HG03378 (cell line): ENCODE results near the gene RIC8A.
"Not testable (repeated sequence)": the region's sequence is repeated elsewhere in the genome, so short reads cannot be mapped to it uniquely, and the experiment has no call there.

Experiments
- ATAC-seq: cut with Tn5 transposase; IDR thresholded peaks from one replicate; pipeline ENCODE4 v1.9.1; 2021; ENCODE audit warnings: mild to moderate bottlenecking, moderate library complexity; ENCODE audit not compliant: unreplicated experiment

Gene RIC8A

DNA sequence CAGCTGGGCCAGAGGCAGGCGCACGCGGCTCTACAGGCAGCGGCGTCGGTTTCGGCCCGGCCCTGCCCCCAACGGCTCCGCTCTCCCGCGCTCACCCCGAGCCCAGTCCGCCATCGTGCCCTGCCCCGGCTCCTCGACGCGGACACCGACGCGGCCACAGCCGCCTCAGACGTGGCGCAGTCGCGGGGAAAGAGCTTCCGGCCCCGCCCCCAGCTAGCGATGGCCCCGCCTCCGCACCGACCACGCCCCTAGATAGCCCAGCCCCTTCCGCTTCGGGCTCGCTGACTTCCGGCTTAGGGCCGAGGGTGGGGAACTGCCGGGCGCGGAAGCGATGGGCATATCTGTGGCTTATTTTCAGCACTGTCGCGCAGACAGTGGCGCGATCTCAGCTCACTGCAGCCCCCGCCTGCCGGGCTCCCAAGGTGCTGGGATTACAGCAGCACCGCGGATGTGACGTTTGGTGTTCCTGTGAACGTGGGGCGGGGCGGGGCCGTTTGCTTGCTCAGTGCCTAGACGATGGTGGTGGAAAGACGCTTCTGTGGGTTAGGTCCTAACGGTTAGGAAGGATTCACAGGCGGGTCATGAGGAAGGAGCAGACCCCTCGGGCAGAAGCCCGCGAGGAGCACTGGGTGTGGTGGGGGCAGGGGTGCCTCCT is at the start of gene RIC8A, which contains the start of gene BET1L:
Gene RIC8A (plus strand): TSS at position 501 of the 655 bp plus-strand sequence. CDS start 1,147 bp downstream, outside the sequence.
Gene BET1L (minus strand): TSS at position 192 of the 655 bp plus-strand sequence. CDS start 78 bp downstream, at position 114.
- peak; percentile 76 for ATAC-seq

DNA sequence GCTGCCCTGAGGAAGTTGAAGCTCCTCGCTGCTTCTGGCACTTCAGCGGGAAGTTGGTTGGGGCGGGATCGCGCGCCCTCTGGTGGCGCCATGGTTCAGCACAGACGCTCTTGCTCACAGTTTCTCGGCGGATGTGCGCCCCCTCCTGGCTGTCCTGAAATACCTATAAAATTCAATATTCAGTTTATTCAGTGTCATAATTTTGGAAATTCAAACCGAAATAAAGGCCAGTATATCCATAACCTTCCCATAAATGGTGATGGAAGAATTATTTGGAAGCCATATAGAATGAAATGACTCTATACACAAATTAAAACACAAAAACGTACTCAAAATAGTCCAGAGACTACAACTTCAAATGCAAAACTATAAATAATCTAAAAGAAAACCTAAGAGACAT is 27.3 kb upstream of the RIC8A start:
- ATAC-seq, result not testable (repeated sequence)

DNA sequence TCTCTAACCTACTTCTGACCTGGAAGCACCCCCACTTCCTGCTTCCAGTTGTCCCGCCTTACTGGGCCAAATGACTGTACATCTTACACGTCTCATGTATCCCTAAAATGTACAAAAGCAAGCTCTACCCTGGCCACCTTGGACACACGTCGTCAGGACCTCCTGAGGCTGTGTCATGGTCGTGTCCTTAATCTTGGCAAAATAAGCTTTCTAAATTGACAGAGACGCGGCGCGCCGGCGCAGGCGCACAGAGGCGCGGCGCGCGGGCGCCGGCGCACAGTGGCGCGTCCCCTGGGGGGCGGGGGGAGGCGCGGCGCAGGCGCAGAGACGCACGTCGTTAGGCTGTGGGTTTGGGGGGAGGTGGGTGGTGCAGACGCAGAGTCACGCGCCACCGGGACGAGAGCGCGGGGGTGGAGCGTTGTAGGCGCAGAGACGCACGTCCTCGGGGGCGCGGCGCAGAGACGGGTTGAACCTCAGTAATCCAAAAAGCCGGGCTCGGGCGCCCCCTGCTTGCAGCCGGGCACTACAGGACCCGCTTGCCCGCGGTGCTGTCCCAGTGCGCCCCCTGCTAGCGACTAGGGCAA is 18.2 kb upstream of the RIC8A start:
- not testable (repeated sequence) for ATAC-seq

DNA sequence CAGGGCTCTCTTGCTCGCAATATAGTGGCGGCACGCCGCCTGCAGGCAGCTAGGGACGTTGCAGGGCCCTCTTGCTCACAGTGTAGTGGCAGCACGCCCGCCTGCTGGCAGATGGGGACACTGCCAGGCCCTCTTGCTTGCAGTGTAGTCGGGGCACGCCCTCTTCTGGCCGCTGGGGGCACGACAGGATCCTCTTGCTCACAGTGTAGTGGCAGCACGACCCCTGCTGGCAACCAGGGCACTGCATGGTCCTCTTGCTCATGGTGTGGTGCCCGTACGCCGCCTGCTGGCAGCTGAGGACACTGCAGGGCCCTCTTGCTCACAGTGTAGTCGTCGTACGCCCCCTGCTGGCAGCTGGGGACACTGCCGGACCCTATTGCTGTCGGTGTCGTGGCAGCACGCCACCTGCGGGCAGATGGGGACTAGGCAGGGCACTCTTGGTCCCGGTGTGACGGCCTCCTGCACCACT is 17.6 kb upstream of the RIC8A start:
- peak; percentile 67 for ATAC-seq

GRCh38 chr11:190546-190945 is 17.0 kb upstream of the RIC8A start:
- not testable (repeated sequence) for ATAC-seq

- ATAC-seq, result not testable (repeated sequence)
Observed at GRCh38 chr11:191490-192478, 15.7 kb upstream of the RIC8A start.

- ATAC-seq, result not testable (repeated sequence)
Observed at GRCh38 chr11:192674-193128, 14.8 kb upstream of the RIC8A start, which contains the start of gene SCGB1C1. Gene SCGB1C1 (plus strand): TSS chr11:193078. CDS start chr11:193100, 22 bp downstream.

DNA sequence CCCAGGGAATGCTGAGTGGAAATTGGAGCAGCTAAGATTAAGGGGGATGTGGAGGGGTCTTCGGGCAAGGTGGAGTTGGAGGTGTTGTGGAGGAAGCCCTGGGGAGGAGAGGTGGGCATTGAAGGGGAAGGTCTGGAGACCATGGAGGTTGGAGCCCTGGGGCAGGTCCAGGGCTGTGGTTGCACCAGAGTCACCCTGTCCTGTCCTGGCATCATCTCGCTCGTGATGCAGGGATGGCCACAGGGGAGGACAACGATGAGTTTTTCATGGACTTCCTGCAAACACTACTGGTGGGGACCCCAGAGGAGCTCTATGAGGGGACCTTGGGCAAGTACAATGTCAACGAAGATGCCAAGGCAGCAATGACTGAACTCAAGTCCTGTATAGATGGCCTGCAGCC is 14.0 kb upstream of the RIC8A start:
- ATAC-seq, result not testable (repeated sequence)

GRCh38 chr11:196786-197731 is 10.4 kb upstream of the RIC8A start:
- no peak for ATAC-seq

GRCh38 chr11:197741-198235 is 9.7 kb upstream of the RIC8A start:
- no peak for ATAC-seq

GRCh38 chr11:198236-198806 is 9.2 kb upstream of the RIC8A start:
- no peak for ATAC-seq

DNA sequence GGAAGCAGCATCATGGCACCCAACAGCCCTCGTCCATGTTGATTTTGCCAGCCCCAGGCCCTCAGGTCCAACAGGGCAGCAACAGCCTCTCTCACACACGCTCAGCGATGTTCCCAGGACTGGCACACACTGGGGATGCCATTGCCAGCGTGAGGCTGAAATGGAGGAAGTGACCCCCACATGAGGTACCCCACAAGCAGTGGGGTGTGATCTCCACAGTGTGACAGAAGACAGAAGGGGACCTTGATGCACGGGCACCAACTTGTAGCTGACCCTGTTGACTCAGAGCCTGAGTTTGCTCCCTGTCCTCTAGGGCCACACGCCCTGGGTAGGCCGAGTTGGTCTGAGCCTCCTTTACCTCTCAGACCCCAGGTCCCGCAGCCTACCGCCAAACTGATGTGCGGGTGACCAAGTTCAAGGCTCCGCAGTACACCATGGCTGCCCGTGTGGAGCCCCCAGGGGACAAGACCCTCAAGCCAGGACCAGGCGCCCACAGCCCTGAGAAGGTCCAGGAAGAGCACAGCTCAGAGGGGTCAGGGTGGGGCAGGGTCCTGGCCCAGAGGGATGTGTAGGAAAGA is 8.4 kb upstream of the RIC8A start:
- ATAC-seq, result no peak

DNA sequence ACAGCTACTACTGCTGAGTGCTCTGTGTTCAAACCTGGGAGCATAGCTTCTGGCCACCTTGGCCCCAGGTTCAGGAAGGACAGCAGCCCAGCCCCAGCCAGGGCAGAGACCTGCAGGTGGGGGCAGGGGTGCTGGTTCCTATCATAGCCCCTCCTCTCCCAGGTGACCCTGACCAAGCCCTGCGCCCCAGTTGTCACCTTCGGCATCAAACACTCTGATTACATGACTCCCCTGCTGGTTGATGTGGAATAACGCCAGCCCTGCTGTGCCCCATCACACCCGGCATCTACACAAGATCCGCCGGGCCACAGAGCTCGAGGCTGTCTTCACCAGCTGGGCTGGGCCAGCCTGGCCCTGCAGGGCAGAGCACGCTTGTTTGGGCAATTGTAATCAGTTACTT is 7.7 kb upstream of the RIC8A start:
- ATAC-seq, result no peak

- ATAC-seq, result no peak
Observed at GRCh38 chr11:200224-201003, 7.1 kb upstream of the RIC8A start.

DNA sequence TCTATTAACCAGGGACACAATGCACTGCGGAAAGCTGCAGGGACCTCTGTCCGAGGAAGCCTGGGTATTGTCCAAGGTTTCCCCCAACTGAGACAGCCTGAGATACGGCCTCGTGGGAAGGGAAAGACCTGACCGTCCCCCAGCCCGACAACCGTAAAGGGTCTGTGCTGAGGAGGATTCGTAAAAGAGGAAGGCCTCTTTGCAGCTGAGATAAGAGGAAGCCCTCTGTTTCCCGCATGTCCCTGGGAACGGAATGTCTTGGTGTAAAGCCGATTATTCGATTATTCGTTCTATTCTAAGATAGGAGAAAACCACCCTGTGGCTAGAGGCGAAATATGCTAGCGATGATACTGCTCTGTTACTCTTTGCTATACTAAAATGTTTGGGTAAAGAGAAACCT is 5.5 kb upstream of the RIC8A start:
- ATAC-seq, result no peak

DNA sequence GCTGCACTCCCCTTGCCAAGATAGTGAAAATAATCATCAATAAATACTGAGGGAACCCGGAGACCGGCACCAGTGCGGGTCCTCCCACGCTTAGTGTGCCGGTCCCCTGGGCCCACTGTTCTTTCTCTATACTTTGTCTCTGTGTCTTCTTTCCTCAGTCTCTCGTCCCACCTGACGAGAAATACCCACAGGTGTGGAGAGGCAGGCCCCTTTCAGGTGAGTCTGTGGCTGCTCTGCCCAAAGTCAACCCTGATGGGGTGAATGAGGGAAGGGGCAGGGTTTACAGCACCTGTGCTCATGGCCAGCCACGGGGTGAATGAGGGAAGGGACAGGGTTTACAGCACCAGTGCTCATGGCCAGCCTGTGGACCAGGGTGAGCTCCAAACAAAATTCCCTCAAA is 5.0 kb upstream of the RIC8A start:
- no peak for ATAC-seq

- no peak for ATAC-seq
Observed at GRCh38 chr11:203056-203944, 4.2 kb upstream of the RIC8A start.
